NCI-H1694 (cell line): ENCODE results near the gene TEN1.

Source experiments
- DNase-seq: peaks from one replicate; lab custom pipeline; 2025; lab: John Stamatoyannopoulos, UW

TEN1 gene

GRCh38 chr17:76005263-76006149, 26.5 kb downstream of the TEN1 start:
- peak; percentile 98 for DNase-seq

GRCh38 chr17:76007131-76007849, 28.2 kb downstream of the TEN1 start:
- DNase-seq, result no peak

DNA sequence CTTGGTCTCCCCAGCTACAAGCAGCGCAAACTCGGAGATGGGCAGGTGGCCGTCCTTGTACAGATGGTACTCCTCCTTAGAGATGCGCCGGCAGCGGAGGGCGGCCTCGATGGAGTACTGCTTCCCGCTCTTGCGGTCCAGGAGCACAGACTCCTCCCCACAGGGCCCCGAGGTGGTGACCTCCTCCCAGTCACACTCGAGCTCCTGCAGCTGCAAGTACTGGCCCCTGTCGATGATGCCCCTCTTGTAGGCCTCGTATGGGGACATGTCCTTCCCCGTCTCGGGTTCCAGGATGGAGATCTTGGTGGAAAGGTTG, 28.8 kb downstream of the TEN1 start:
- no peak for DNase-seq

DNA sequence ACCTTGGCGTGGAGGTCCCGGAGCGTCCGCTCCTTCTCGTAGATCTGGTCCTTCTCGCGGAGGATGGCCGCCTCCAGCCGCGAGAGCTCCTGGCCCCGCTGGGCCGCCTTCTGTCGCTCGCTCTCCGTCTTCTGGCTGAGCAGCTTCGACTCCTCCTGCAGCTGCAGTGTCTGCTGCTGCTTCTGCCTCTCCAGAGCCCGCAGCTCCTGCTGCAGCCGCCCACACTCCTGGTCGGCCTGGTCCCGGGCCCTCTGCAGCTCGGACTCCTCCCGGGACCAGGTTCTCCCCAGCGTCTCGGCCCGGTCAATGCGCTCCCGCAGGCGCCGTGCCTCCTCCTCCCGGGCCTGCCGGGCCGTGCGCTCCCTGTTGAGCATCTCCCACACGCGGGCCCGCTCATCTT, 29.2 kb downstream of the TEN1 start:
- no peak for DNase-seq

GRCh38 chr17:76008630-76009425, 29.8 kb downstream of the TEN1 start:
- no peak for DNase-seq

DNA sequence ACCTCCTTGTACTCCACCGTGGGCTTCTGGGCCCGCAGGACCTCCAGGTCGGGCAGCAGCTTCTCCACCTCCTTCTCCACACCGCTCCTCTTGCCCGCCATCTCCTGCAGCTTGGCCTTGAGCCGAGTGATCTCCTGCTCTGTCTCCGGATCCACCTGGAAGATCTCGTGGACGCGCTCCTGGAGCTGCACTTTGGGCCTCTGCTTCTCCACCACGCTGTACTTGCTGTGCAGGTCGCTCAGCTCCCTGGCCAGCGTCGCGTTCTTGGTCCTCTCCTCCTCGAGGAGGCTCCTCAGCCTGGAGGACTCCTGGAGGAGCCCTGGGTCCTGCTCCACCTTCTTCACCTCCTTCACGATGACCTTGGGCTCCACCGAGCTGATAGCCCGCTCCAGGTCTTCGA, 30.4 kb downstream of the TEN1 start:
- DNase-seq, result no peak

DNA sequence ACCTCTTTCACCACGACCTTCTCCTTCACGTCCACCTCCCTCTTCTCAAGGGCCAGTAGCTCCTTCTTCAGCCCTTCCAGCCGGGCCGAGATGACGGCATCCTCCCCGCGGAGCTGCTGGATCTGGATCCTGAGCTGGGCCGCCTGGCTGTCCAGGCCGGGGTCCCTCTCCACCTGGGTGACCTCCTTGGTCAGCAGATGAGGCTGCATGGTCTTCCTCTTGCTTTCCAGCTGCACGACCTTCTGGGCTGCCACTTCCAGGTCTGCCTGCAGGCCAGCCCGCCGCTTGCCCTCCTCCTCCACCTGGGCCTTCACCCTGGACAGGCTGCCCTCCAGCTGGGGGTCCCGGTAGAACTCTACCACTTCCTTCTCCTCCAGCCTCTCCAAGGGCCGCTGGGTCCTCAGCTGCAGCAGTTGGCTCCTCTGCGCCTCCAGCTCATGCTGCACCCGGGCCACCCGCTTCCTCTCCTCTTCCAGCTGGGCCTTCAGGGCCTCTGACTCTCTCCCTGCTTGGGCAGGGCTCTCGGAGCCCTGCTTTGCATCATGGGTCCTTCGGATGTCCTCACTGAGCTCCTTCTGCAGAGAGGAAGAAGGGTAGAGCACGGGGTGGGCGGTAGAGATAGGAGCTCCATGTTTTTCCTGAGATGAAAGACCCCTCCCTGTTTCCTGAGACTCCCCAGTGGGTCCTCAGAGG, 31.1 kb downstream of the TEN1 start:
- no peak for DNase-seq

DNA sequence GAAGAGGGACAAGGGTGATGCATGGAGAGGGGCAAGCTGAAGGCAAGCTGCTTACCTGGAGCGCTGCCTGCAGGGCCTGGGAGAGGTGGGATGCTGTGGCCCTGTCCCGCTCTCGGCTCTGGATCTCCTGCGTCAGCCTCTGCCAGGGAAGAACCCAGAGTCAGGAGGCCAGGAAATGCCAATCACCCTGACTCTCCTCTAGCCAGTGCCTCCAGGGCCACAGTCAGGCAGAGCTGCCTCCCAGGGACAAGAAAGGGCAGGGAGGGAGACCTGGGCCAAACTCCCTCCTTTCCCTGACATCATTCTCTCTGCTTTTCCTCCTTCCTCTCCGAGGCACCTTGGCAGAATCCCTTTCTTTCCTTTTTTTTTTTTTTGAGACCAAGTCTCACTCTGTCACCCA, 32.9 kb downstream of the TEN1 start:
- DNase-seq, result no peak

DNA sequence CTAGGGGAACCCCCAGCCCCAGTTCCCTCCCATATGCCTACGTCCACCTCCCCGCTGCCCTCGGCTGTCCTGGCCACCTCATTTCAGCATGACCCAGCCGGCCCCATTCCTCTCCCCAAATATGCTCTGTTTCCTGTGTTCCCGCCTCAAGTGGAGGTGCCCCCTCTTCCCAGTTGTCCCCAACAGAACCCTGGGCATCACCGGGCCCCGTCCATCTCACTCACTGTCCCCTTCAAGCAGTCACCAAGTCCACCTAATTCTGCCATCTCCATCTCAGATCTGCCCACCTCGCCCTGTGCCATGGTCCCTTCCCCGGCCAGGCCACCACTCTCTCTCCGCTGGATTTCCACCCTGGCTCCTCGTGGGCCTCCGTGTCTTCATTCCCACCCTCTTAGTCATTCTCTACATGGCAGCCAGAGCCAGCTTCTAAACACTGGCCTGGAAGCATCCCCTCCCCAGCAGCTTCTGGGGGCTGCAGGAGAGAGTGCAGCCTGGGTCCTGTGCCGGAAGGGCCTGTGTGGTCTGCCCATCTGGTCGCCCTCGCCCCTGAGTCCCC, 34.4 kb downstream of the TEN1 start:
- no peak for DNase-seq

DNA sequence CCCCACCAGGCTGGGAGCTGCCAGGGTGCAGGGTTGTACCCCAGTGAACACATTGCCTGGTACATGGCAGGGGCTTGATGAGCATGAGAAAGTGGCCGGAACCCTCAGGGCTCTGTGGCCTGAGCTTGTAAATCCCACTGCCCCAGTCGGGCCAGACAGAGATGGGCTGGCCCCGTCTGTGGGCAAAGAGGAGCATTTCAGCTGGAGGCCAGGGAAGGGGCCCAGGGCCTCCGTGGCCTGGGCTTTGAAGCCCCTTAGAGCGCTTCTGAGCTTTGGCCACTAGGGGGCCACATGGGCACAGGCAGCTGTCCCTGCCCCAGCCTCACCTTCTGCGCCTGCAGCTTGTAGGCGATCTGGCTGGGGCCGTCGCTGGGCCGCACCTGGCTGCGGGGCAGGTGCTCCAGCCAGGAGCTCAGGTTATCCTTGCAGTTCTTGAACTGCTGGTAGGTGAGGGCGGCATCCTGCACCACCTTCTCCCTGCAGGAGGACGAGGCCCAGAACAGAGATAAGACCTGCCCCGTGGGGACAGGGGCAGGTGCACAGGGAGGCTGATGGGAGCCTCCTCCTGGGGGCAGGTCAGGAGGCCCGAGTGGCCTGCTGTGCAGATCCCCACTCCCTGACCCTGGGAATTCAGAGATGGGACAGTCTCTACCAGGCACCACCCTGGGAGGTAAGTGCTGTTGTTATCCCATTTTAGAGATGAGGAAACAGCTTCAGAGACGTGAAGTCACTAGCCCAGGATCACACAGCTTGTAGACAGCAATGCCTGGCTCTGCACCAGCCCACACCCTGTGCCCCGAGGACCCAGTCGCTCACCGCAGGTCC, 35.3 kb downstream of the TEN1 start:
- peak; percentile 63 for DNase-seq

- DNase-seq, result no peak
These were observed 35.9 kb downstream of the TEN1 start for GRCh38 chr17:76014925-76015261.

GRCh38 chr17:76017481-76018339, 38.7 kb downstream of the TEN1 start:
- DNase-seq, result no peak

- DNase-seq, result no peak
These were observed 39.3 kb downstream of the TEN1 start for GRCh38 chr17:76018340-76018680.

DNA sequence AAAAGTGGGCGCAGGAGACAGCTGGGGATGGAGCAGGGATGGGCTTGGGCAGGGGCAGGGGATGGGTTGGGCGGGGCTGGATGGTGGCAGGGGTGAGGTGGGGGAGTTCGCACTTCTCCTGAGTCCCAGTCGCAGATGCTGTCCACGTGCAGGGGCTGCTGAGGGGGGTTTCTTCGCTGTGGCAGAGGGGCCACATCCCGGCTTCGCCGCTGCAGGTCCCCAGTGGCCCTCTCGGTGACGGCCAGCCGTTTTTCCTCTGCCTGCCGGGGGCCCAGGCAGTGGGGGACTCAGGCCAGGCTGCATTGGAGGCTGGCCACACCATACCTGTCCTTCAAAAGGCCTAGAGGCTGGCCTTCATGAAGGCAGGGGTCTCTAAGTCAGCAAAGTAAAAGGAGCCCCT, 39.8 kb downstream of the TEN1 start:
- no peak for DNase-seq

DNA sequence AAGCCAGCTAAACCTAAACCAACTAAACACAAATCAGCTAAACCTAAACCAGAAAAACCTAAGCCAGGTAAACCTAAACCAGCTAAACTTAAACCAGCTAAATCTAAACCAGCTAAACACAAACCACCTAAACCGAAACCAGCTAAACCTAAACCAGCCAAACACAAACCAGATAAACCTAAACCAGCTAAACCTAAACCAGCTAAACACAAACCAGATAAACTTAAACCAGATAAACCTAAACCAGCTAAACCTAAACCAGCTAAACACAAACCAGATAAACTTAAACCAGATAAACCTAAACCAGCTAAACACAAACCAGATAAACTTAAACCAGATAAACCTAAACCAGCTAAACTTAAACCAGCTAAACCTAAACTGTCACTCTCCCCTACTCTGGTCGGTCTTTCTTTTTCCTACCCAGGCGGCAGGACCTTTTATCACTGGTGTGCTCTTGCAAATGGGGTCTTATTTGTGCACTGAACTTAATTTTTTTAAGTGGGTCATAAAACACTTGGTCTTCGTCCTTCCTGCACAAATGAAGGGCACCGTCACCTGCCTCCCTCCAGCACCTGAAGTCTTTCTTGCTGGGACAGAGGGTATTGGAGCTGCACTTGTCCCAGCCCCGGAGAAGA, 40.9 kb downstream of the TEN1 start:
- DNase-seq, result no peak

- no peak for DNase-seq
These were observed 43.2 kb downstream of the TEN1 start for GRCh38 chr17:76022285-76022684.

DNA sequence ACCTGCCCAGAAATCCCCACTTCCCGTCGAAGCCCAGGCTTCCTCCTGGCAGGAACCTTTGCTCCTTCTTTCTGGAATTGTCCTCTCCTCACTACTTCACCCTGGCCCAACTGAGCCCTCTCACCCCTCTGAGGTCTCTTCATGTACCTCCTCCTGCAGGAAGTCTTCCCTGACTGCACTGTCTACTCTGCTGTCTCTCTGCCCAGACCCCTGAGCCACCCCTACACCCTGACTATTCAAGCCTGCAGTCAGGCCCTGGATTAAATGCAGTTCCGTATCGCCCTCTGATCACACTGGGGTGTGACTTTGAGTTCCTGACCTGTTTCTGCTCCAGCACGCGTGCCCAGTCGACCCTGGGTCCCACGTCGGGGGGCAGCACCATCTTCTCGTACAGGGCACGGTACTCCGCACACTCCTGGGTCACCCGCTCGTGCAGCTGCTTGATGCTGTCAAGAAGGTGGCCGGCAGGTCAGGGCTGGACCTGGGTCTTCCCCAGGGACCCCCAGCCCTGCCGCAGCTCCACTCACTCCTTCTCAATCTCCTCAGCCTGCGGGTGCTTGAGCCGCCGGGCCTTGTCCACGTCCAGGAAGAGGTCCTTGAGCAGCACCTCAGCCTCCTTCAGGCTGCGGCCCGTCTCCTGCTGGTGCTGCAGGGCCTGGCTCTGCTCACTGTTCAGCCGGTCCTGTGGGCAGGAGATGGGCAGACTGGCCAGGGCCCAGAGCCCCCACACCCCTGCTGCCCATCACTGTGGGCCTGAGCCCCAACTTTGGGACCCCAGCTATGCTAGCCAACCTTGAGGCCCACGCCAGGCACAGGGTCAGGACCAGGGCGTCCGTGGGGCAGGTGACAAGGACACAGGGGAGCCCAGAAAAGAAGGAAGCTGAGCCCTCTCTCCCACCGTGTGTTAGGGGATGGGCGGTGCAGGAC, 44.2 kb downstream of the TEN1 start:
- no peak for DNase-seq

GRCh38 chr17:76023900-76024237, 44.8 kb downstream of the TEN1 start:
- DNase-seq, result no peak

DNA sequence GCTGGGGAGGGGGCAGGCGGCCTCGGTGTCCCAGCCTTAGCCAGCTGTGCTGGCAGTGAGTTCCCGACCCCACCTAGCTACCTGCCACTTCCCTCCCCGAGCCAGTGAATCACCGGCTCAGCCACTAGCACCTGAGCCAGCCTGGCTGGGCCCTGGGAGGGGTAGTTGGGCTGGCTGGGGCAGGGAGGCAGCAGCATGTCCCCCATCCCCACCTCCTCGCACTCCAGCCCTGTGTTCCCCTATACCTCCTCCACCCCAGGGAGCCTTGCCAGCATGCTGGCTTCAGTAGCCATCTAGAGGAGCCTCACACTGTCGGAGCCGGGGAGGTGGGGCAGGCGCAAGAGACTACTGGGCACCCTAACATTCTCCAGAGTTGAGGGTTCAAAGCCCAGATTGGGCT, 45.3 kb downstream of the TEN1 start:
- no peak for DNase-seq
